MG63 (cell line): ENCODE results near the gene VAPA. TPM values are rescaled to one million over a fixed set of nuclear protein-coding genes. Genes with fewer than 3 reads are reported as not detected.
A peak's percentile ranks its signal among the peaks of the same experiment; 100 is the strongest.

Experiments used
- DNase-seq: peaks from one replicate; pipeline ENCODE4 v3.0.0-alpha.2; 2020
- H3K27me3 ChIP-seq: fragments of 250-450 bp; sonication (Bioruptor Pico); 2 replicates; pipeline ENCODE4 v1.5.1; 2020; ENCODE audit warnings: mild to moderate bottlenecking, moderate library complexity
- H3K36me3 ChIP-seq: fragments of 250-450 bp; sonication (Bioruptor Pico); 2 replicates; pipeline ENCODE4 v1.5.1; 2020; ENCODE audit warnings: mild to moderate bottlenecking, moderate library complexity
- H3K4me3 ChIP-seq: fragments of 250-450 bp; sonication (Bioruptor Pico); 2 replicates; pipeline ENCODE4 v1.5.1; 2020; ENCODE audit warnings: mild to moderate bottlenecking, moderate library complexity
- H3K9me3 ChIP-seq: fragments of 250-450 bp; sonication (Bioruptor Pico); 2 replicates; pipeline ENCODE4 v1.5.1; 2020; ENCODE audit warnings: mild to moderate bottlenecking, moderate library complexity
- total RNA-seq: library from RNA; depleted of rRNA; stranded (reverse); fragments of >200 nt; shearing (Covaris generic); gene quantifications from 2 replicates; pipeline ENCODE4 v1.2.3, GENCODE V29; 2014; ENCODE audit warnings: low replicate concordance

Gene VAPA
- total RNA-seq, 1 experiment from 2014 or later: 238 TPM

DNA sequence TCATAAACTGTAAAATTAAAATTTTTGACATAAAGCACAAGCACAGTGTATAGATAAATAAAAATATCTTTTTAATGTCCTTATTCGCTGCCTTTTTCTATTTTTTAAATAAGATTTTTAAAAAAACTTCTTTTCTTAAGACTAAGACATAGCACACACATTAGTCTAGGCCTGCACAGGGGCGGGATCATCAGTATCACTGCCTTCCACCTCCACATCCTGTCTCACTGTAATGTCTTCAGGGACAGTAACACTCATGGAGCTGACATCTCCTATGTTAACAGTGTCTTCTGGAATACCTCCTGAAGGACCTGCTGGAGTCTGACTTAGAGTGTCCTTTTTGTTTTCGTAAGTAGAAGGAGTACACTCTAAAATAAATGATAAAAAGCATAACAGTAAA lies 33.0 kb downstream of the VAPA start:
- H3K27me3 ChIP-seq: no peaks in the 10 kb centered on the region
- no peaks in the 10 kb centered on the region for H3K9me3 ChIP-seq
- H3K4me3 ChIP-seq: no peak overlapping the region
- DNase-seq: no peak
- peaks cover 67% of the 10 kb centered on the region for H3K36me3 ChIP-seq

DNA sequence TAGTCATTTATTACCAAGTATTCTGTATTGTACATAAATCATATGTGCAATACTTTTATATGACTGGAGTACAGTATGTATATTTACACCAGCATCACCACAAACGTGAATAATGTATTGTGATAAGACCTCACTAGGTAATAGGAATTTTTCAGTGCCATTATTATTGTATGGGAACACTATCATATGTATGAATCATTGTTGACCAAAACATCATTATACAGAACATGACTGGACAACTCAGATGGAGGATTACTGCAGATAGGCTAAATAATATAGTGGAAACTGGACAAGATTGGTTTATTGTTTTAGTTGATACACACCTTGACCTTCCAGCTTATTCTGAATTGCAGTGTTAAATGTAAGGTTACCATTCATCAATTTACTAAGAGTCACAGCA lies 33.4 kb downstream of the VAPA start:
- no peak overlapping the region for H3K4me3 ChIP-seq
- peaks cover 68% of the 10 kb centered on the region for H3K36me3 ChIP-seq
- no peaks in the 10 kb centered on the region for H3K9me3 ChIP-seq
- H3K27me3 ChIP-seq: no peaks in the 10 kb centered on the region
- DNase-seq: no peak

DNA sequence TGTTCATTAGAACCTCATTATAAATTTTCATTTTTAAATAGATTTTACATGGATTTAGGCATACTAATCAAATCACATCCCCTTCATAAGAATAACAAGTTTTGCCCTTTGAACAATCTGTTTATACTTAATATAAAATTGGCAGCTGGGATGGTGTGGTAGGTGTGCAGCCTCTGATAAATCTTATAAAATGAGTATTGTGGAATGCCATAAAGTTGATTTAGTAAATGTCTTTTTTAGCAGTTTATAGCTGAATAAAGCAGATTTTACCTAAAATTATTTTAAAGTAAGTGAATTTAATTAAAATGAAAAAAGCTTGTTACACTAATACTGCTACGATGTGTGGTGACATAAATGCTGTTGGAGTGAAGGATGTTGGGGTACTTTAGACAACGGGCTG lies 35.5 kb downstream of the VAPA start:
- no peak for DNase-seq
- Histone ChIP-seq H3K4me3 (no peak overlapping the region), H3K9me3 (no peaks in the 10 kb centered on the region), H3K27me3 (no peaks in the 10 kb centered on the region), H3K36me3 (peaks cover 77% of the 10 kb centered on the region)

DNA sequence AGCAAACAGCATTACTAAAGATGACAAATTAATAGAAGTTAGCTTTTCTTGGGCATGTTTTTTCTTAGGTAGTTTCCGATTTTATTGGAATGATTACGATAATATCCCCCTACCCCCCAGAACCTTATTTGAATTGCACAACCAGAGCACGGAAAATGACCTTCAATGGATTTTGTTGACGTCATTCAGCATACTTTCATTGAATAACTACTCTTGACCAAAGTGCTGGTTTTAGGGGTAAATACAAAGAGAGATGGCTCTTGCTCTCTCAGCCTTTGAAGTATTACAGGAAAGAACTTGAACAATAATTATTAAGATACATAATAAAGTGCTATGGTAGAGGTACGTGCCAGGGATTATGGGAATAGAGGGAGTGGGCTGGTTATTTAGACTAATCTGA lies 36.0 kb downstream of the VAPA start:
- H3K36me3 ChIP-seq: peaks cover 78% of the 10 kb centered on the region
- no peak for DNase-seq
- H3K4me3 ChIP-seq: no peak overlapping the region
- no peaks in the 10 kb centered on the region for H3K27me3 ChIP-seq
- H3K9me3 ChIP-seq: no peaks in the 10 kb centered on the region

DNA sequence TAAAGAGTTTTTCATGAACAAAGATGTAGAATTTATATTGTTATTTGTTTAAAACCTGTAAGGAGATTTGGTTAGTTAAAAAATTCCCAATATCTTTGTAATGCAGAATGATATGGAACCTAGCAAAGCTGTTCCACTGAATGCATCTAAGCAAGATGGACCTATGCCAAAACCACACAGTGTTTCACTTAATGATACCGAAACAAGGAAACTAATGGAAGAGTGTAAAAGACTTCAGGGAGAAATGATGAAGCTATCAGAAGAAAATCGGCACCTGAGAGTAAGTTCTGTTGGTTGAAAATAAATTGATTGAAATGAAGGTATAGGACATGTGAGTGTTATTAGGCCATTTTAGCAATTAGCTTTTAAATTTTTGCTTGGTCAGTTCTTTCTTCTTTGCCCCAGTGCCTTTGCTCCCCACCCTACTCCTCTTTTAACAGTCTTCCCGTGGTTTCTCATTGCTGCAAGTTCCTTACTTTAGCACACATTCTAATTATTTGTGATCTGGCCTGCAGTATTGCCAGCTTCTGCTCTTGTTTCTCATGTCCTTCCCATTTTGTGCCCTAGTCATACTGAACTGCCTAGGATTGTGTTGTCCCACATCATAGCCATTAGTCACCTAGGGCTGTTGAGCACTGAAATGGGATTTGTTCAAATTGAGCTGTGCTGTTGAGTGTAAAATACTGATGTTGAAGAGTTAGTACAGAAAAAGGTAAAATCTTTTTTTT lies 36.6 kb downstream of the VAPA start:
- no peak overlapping the region for H3K4me3 ChIP-seq
- DNase-seq: no peak
- H3K36me3 ChIP-seq: peaks cover 81% of the 10 kb centered on the region

DNA sequence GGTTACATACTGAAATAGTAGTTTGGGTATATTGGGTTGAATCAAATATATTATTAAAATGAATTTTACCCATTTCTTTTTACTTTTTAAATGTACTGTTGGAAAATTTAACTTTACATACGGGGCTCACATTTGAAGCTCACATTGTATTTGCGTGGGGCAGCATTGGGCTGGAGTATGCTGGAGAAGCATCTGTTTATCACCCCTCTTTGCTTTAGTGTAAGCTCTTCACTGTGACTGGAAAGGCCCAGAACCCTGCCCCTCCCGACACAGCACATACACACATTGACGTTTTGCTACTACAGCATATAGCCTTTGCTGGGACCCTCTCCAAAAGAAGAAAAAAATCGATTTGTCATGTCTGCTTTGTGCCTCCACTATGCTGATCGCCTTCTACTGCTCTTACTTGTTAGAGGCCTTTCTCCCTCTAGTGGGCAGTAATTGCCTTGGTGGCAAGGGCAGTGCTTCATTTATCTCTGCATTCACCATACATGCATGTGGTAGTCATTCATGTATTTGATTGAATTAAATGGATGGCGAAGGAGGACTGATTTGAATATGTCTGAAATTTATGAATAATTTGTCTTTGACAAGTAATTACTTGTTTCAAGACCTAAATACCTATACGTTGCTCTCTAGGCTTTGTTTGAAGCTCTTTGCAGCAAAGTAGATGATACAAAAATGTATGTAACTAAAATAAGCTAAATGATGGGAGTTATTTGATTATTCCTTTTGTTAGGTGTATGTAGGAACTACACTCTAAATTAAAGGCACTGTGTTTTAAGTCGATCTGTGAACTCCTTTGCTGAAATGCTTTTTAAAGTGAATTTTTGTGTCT lies 37.4 kb downstream of the VAPA start:
- no peaks in the 10 kb centered on the region for H3K9me3 ChIP-seq
- H3K27me3 ChIP-seq: no peaks in the 10 kb centered on the region
- H3K4me3 ChIP-seq: no peak overlapping the region
- DNase-seq: peak; percentile 26
- H3K36me3 ChIP-seq: peaks cover 74% of the 10 kb centered on the region

More for the DNA sequence above, 36.6 kb downstream of the VAPA start:
- Histone ChIP-seq H3K27me3 (no peaks in the 10 kb centered on the region), H3K9me3 (no peaks in the 10 kb centered on the region)

DNA sequence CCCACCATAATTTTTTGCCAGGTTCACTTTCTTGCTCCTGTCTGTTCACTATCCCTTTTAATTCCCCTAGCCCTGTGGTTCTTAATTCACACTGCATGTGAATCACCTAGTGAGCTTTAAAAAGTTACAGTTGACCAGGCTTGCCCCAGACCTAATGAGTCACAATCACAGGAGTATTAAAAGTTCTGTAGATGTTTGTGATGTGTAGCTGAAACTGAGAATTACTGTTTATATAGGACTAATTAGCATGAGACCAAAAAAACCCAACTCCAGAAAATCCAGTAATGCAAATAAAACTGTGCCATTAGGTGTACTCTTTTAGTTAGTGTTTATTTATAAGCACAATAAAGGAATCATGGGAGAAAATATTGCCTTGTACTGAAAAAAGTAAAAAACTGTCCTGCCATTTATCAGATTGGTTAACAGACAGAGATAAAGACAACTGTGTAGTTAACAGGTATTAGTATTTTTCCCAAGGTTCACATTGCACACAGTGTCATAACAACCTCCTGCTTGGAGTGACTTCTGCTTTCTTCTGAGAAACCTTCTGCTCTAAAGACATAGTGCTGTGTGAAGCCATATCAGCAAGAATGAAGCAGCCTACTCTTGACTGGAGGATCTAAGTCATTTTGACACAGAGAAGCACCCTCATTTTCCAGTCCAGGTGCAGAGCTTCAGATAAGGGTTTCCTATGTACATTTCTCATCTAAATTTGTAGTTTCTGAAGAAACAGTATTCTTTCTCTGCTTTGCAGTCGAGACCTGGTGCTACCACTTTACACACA lies 39.0 kb downstream of the VAPA start:
- H3K27me3 ChIP-seq: no peaks in the 10 kb centered on the region
- H3K36me3 ChIP-seq: peaks cover 61% of the 10 kb centered on the region
- H3K9me3 ChIP-seq: no peaks in the 10 kb centered on the region
- no peak for DNase-seq
- no peak overlapping the region for H3K4me3 ChIP-seq

DNA sequence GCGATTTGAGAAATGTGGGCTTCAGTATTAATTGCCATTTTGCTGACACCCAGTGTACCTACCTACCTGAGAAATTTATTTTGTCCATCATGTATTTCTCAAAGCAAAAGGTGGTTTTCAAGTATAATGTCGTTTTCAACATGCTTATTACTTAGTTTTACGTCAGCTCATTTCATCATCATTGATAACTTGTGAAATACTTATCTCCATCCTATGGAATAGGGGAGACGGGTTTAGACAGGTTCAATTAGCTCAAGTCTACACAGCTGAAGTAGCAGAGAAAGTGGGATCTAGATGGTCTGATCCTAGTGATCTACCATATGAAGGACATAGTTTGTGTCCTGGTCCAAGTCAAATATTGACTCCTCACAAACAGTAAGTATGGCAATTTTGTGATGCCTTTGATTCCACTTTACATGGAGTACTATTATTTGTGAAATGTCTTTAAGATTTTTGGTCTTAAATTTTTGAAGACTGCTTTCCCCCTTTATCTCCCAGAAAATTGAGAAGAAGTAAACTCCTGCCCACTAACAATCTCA lies 45.1 kb downstream of the VAPA start:
- Histone ChIP-seq H3K27me3 (no peaks in the 10 kb centered on the region), H3K36me3 (peaks cover 16% of the 10 kb centered on the region), H3K9me3 (no peaks in the 10 kb centered on the region), H3K4me3 (no peak overlapping the region)
- DNase-seq: no peak

DNA sequence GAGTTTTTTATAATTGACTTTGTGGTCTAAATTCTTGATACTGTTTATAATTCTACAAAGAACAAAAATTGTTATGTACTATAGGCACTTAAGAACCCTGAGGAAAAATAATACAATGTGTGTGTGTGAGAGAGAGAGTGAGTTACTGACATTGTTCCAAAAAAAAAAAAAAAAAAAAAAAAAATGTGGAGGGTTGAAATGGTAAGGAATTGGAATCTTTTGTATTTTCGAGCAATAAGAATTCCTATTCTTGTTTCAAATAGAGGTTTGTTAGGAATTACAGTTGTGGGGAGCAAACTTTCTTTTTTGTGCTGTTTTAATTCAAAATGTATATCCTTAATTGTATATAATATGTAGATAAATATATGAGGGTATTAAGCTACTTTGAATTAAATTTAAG lies 45.7 kb downstream of the VAPA start:
- H3K9me3 ChIP-seq: no peaks in the 10 kb centered on the region
- no peak overlapping the region for H3K4me3 ChIP-seq
- no peaks in the 10 kb centered on the region for H3K27me3 ChIP-seq
- peaks cover 9% of the 10 kb centered on the region for H3K36me3 ChIP-seq
- DNase-seq: no peak

DNA sequence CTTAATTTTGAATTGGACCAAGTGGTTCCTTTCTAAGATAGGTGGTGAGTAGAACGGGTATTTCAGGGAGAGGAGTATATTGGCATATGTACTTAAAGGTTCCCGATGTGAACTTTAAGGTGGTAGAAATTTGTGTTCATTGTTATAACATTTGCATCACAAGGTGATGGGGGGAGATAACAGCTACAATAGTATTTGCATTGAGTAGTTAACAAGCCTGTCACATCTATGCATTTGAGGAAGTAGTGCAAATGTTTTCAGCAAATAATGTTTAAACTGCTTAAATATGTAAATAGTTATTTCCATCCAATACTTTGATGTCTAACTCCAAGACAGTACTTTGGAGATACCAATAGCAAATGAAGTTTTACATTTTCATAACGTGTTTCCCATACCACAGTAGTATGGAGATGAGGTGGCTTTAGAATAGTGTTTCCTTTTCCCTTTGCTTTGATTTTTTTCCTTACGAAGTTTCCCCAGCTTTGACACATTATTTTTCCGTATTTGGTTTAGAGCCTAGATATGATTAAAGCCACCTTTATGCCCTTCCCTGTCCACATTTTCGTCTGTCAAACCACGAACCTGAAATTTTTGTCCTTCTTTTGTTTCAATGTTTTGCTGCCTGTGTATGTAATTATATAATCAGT lies 46.6 kb downstream of the VAPA start:
- no peak for DNase-seq
- H3K9me3 ChIP-seq: no peaks in the 10 kb centered on the region
- peaks cover 1% of the 10 kb centered on the region for H3K36me3 ChIP-seq

DNA sequence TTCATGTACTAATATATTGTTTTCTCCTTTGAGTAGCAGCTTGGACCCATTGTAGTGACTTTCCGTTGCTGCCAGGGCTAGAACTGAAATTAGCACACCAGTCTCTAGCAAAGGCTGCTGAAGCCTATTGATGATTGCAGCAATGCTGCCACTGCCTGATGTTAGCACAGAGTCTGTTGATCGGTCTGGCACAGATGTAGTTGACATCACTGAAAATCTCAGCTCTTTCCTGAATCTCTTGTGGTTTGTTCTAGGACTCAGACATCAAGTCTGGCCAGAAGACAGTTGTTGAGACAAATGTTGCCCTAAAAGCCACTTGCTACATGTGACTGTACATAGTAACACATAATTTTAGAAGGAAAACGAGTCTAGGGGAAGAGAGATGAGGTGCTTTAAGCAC lies 47.2 kb downstream of the VAPA start:
- H3K4me3 ChIP-seq: no peak overlapping the region
- DNase-seq: no peak
- no peaks in the 10 kb centered on the region for H3K9me3 ChIP-seq
- H3K27me3 ChIP-seq: no peaks in the 10 kb centered on the region
- no peaks in the 10 kb centered on the region; the same call in 1 of the 2 replicates for H3K36me3 ChIP-seq

More for the DNA sequence above, 46.6 kb downstream of the VAPA start:
- Histone ChIP-seq H3K4me3 (no peak overlapping the region), H3K27me3 (no peaks in the 10 kb centered on the region)

DNA sequence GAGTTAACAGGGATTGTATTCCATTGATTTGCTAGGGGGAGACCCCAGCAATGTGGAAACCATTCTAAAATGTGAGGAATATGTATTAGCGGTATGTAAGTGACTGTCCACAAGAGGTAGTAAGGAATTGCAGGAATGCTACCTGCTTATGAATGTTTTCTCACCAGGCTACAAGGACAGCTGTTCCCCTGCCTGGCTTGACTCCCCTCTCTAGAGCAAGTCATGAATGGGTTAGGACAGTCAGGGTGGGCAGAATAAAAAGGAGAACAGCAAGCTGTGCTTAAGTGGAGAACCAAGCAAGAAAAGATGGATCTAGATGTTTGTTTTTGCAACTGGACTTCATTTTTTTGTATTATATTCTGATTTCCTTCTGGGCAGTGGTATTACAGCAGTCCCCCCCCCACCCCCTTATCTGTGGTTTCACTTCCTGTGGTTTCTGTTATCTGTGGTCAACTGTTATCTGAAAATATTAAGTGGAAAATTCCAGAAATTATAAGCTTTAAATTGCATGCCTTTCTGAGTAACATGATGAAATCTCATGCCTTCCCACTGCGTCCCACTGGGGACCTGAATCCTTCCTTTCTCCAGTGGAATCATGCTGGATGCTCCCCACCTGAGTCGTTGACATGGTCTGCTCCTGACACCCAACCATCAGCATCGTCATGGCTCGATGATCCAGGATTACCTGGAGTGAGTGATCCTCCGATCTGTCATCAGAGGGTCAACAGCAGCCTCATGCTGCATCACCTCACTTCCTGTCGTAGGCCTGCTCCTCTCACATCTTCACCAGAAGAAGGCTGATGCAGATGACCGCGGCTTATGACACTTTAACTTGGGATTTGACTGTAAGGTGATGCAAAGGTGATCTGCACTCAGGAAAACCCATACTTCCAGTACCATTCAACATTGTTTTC lies 52.2 kb downstream of the VAPA start:
- no peaks in the 10 kb centered on the region for H3K9me3 ChIP-seq
- H3K36me3 ChIP-seq: no peaks in the 10 kb centered on the region
- no peaks in the 10 kb centered on the region for H3K27me3 ChIP-seq
- no peak overlapping the region for H3K4me3 ChIP-seq
- DNase-seq: no peak

DNA sequence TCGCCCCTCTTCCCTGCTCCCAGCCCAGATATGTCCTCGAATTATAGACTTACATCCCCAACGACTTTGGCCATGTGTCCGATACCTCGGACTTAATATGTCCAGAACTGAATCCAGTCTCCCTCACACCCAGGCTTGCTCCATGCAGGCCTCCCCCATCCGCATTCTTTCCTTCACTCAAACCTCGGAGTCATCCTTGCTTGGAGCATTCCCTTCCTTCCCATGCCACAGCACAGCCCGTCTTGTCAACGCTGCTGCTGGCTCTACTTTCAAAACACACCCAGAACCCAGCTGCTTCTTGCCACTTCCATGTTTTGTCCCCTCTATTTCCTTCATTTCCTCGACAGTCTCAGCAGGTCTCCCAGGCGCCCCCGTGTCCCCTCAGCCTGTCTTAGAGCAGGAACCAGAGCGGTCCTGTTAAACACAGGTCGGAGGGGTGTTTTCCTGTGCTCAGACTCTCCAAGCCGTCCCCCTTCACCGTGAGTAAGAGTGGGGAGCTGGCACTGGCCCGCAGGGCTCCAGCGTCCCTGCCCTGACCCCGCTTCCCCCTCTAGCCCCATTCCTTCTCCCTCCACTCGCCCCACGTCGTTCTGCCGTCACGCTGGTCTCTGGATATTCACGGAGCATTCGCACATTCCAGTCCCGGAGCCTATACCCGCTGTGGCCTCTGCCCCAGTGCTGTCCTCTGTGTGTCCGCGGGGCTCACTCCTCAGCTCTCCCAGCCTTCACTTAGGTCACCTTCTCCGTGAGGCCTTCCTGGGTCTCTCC lies 54.4 kb downstream of the VAPA start:
- Histone ChIP-seq H3K9me3 (no peaks in the 10 kb centered on the region), H3K4me3 (no peak overlapping the region), H3K36me3 (no peaks in the 10 kb centered on the region), H3K27me3 (no peaks in the 10 kb centered on the region)
- no peak for DNase-seq

DNA sequence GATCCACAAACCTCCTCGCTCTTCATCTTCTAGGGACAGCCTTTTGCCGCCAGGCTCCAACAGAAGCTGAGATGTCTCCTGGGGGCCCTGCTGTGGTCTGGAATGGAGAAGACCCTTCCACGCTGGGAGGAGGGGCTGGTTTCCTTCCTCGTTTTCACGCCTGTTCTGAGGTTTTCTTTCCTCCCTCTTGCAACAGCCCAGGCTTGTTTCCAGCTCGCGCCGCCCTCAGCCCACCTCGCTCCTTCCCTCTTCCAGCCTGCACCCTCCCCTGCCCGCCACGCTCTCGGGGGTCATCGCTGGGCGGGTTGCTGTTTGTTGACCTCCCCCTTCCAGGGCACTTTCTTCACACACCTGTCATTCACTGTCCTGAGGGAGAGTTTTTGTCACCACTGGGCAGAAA lies 55.4 kb downstream of the VAPA start:
- Histone ChIP-seq H3K36me3 (no peaks in the 10 kb centered on the region), H3K9me3 (no peaks in the 10 kb centered on the region), H3K27me3 (no peaks in the 10 kb centered on the region), H3K4me3 (no peak overlapping the region)
- DNase-seq: no peak

DNA sequence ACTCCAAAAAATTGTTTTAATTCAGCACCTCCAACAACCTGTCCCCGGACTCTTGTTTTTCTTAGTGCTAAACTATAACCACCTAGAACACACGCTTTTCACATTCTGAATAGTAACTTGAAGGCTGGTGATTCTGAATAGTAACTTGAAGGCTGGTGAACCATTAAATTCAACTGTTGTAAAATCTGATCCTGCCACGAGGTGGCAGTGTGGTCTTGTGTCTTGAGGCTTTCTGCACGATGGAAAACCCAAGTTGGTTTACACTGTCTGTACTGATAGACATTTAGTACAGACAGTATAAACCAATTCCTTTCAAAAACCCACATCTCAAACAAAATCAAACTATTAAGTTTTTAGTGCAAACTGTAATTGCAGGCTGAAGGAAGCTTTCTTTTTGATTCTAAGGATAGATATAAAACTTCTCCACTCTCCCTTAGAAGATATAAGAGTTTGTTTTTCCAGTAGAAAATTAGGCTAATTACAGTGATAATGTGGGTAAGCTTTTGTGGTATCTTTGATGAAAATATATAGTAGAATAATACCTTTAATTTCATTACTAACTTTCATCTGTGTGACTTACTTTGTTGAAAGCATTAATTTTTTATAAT lies 57.6 kb downstream of the VAPA start:
- DNase-seq: peak; percentile 31
- H3K36me3 ChIP-seq: no peaks in the 10 kb centered on the region
- H3K27me3 ChIP-seq: no peaks in the 10 kb centered on the region
- H3K4me3 ChIP-seq: no peak overlapping the region
- H3K9me3 ChIP-seq: peaks cover 19% of the 10 kb centered on the region
